DND-41 (cell line): ENCODE measurements around the gene TRIM47.

Experiments used
- CTCF ChIP-seq: IDR thresholded peaks from 2 replicates; pipeline ENCODE4 v1.5.1; 2012; ENCODE audit warnings: borderline replicate concordance, low read length, moderate library complexity, mild to moderate bottlenecking; ENCODE audit not compliant: poor library complexity, severe bottlenecking; ENCODE audit errors: extremely low read depth
- EZH2 ChIP-seq: IDR thresholded peaks from 3 replicates; pipeline ENCODE4 v1.6.1; 2012; ENCODE audit warnings: borderline replicate concordance, low read depth, mild to moderate bottlenecking, moderate library complexity, low read length, inconsistent platforms; ENCODE audit not compliant: severe bottlenecking

- no peak for TF ChIP-seq EZH2
- peak; percentile 42 for TF ChIP-seq CTCF
These were observed 35.3 kb downstream of the TRIM47 start for GRCh38 chr17:75842963-75843576.
